Measurements from ENCODE around the gene FBXO7. TPM values are rescaled to one million over a fixed set of nuclear protein-coding genes. Genes with fewer than 3 reads are reported as not detected.
A peak's percentile ranks its signal among the peaks of the same experiment; 100 is the strongest.

The FBXO7 gene
- total and polyA plus RNA-seq, 11 donors = 19.1 to 63.0 (median 42.5) TPM

- DNase-seq (peak; percentile 61 to 85 (median 75)), ATAC-seq (peak; percentile 1 to 32 (median 23))
- intact Hi-C loops (cut with DNase I) = loop anchor here in 6 of 10 donors (1.0 to 10.0 kb wide), 9 partner anchors 83 to 393 kb away; no protein-coding TSS in a partner anchor
- H3K36me3 ChIP-seq = no peaks in the 10 kb centered on the region
- 77 to 83% (median 80%) methylated on average over 11 to 15 of the region's 15 CpGs for WGBS, 4 donors
- H3K27me3 ChIP-seq = no peaks in the 10 kb centered on the region
- H3K27ac ChIP-seq = peak overlapping the region; percentile 50 to 94 (median 82)
- H3K9me3 ChIP-seq = peaks cover 0 to 5% (median 0%) of the 10 kb centered on the region in 12 donors
- peaks cover 5 to 65% (median 49%) of the 10 kb centered on the region in 12 donors for H3K4me1 ChIP-seq
- no peak for TF ChIP-seq CTCF (IDR thresholded peaks at IDR 0.05)
- TF ChIP-seq POLR2A (IDR thresholded peaks at IDR 0.05) = no peak
- no peak overlapping the region for H3K4me3 ChIP-seq
Observed at GRCh38 chr22:32534252-32535235, 59.9 kb downstream of the FBXO7 start.

GRCh38 chr22:32535531-32536190, 61.0 kb downstream of the FBXO7 start:
- Histone ChIP-seq H3K4me1 (peaks cover 5 to 64% (median 40%) of the 10 kb centered on the region in 12 donors), H3K36me3 (no peaks in the 10 kb centered on the region), H3K4me3 (no peak overlapping the region), H3K27me3 (no peaks in the 10 kb centered on the region), H3K27ac (peak overlapping the region in 3 of 12 donors; percentile 55 to 85 (median 60)), H3K9me3 (peaks cover 0 to 5% (median 0%) of the 10 kb centered on the region in 12 donors)
- TF ChIP-seq CTCF (IDR thresholded peaks at IDR 0.05) (no peak), POLR2A (IDR thresholded peaks at IDR 0.05) (no peak)
- intact Hi-C loops (cut with DNase I) = loop anchor here in 3 of 10 donors (5.0 to 10.0 kb wide), 3 partner anchors 82 to 229 kb away; no protein-coding TSS in a partner anchor
- 89 to 96% (median 94%) methylated on average over 8 to 11 of the region's 11 CpGs for WGBS, 4 donors
- DNase-seq (no peak), ATAC-seq (no peak)

GRCh38 chr22:32536352-32536751, 61.7 kb downstream of the FBXO7 start:
- intact Hi-C loops (cut with DNase I) = loop anchor here in 3 of 10 donors (5.0 to 10.0 kb wide), 3 partner anchors 81 to 228 kb away; no protein-coding TSS in a partner anchor
- Histone ChIP-seq H3K9me3 (peaks cover 0 to 5% (median 0%) of the 10 kb centered on the region in 12 donors), H3K4me1 (peaks cover 5 to 64% (median 36%) of the 10 kb centered on the region in 12 donors), H3K4me3 (no peak overlapping the region), H3K27ac (no peak overlapping the region), H3K36me3 (no peaks in the 10 kb centered on the region), H3K27me3 (no peaks in the 10 kb centered on the region)
- no peak for DNase-seq
- TF ChIP-seq CTCF (IDR thresholded peaks at IDR 0.05) = no peak
- ATAC-seq = no peak
- WGBS, 4 donors = 92 to 100% (median 98%) methylated on average over 1 to 2 of the region's 2 CpGs

Data from heart left ventricle (tissue), 16 donors.